ENCODE results near the gene ZNF410.

- TF ChIP-seq, protein P1, sequence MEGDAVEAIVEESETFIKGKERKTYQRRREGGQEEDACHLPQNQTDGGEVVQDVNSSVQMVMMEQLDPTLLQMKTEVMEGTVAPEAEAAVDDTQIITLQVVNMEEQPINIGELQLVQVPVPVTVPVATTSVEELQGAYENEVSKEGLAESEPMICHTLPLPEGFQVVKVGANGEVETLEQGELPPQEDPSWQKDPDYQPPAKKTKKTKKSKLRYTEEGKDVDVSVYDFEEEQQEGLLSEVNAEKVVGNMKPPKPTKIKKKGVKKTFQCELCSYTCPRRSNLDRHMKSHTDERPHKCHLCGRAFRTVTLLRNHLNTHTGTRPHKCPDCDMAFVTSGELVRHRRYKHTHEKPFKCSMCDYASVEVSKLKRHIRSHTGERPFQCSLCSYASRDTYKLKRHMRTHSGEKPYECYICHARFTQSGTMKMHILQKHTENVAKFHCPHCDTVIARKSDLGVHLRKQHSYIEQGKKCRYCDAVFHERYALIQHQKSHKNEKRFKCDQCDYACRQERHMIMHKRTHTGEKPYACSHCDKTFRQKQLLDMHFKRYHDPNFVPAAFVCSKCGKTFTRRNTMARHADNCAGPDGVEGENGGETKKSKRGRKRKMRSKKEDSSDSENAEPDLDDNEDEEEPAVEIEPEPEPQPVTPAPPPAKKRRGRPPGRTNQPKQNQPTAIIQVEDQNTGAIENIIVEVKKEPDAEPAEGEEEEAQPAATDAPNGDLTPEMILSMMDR (IDR thresholded peaks at IDR 0.05): no peak
- TF ChIP-seq EZH2phosphoT487 (IDR thresholded peaks at IDR 0.05): no peak
- no peak for TF ChIP-seq EZH2 (IDR thresholded peaks at IDR 0.05)
These were observed 2.0 kb upstream of the ZNF410 start for GRCh38 chr14:73884438-73885190.
